Mammary epithelial cell (primary cell): ENCODE results near the gene NKX6-2.

Experiments
- CTCF ChIP-seq, 2 donors: IDR thresholded peaks in 1 of 2; conservative IDR thresholded peaks in 1 of 2; 2 replicates each; pipeline ENCODE4 v1.5.1; 2011 to 2012; ENCODE audit warnings: inconsistent platforms in 2 of 2, low read length in 2 of 2, mild to moderate bottlenecking in 2 of 2, control low read depth in 1 of 2, low read depth in 1 of 2; ENCODE audit not compliant: insufficient read depth in 1 of 2; ENCODE audit errors: extremely low read depth in 1 of 2
- EZH2 ChIP-seq: IDR thresholded peaks from 2 replicates; pipeline ENCODE4 v1.6.1; 2012; ENCODE audit warnings: low read length, inconsistent platforms, borderline replicate concordance

GRCh38 chr10:132777441-132777840 is 8.5 kb downstream of the NKX6-2 start:
- TF ChIP-seq CTCF (conservative IDR thresholded peaks at IDR 0.05 in 1 of 2, IDR thresholded peaks at IDR 0.05 in 1 of 2; ENCODE audit: extremely low read depth in 1 of 2, insufficient read depth in 1 of 2, low read depth in 1 of 2, low read length in 2 of 2) = no peak
- no peak for TF ChIP-seq EZH2
